ENCODE measurements around the gene ABHD17A. TPM values are rescaled to one million over a fixed set of nuclear protein-coding genes. Genes with fewer than 3 reads are reported as not detected.

ABHD17A gene
- total and polyA plus RNA-seq, 7 experiments from 2014 or later, result 92.9 to 175 (median 135) TPM

DNA sequence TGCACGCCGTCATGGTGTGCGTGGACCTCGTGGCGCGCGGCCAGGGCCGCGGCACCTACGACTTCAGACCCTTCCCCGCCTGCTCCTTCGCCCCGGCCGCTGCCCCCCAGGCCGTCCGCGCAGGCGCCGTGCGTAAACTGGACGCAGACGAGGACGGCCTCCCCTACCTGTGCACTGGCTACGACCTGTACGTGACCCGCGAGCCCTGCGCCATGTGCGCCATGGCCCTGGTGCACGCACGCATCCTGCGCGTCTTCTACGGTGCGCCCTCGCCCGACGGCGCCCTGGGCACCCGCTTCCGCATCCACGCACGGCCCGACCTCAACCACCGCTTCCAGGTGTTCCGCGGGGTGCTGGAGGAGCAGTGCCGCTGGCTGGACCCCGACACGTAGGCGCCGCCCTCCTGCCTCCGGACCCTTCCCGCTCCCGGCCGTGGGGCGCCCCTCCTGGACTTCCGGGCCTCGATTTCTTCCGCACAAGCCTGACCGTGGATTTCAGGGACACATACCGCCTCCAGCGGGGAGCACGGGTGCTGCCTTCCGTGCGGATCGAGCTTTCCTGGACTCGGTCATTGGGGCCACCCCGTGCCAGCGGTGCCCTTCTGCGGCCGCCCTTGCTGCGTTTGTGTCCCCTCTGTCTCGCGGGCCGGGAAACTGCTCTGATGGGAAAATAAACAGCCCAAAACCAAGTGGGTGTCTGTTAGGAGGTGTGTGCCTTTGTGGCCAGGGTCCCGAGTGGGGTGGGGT, 27.6 kb upstream of the ABHD17A start:
- Histone ChIP-seq H3K27ac (ENCODE audit: low read depth, low read length) (no peak overlapping the region), H3K9me3 (ENCODE audit: control insufficient read depth in 2 of 3, low read length in 3 of 3) (no peaks in the 10 kb centered on the region), H3K27me3 (ENCODE audit: control insufficient read depth in 2 of 2, insufficient read depth in 2 of 2, low read length in 2 of 2) (no peaks in the 10 kb centered on the region), H3K4me1 (ENCODE audit: control insufficient read depth in 2 of 2, insufficient read depth in 2 of 2, low read length in 2 of 2) (no peaks in the 10 kb centered on the region), H3K4me3 (ENCODE audit: low read length) (no peak overlapping the region), H3K36me3 (ENCODE audit: control insufficient read depth in 2 of 3, insufficient read depth in 3 of 3, low read length in 3 of 3) (peaks cover 0 to 29% (median 0%) of the 10 kb centered on the region in 3 experiments)
- DNase-seq (no peak), ATAC-seq (no peak)
- Mint-ChIP-seq H3K36me3 (peaks cover 0 to 4% (median 2%) of the 10 kb centered on the region in 5 donors), H3K27me3 (no peaks in the 10 kb centered on the region), H3K27ac (peak overlapping the region in 1 of 9 donors; percentile 26), H3K4me1 (peaks cover 6 to 21% (median 15%) of the 10 kb centered on the region in 7 donors), H3K4me3 (no peak overlapping the region), H3K9me3 (no peaks in the 10 kb centered on the region)
- ChIA-PET CTCF (no interaction called here), POLR2A (no interaction called here)
- intact Hi-C loops (cut with micrococcal nuclease), result no loop called here

DNA sequence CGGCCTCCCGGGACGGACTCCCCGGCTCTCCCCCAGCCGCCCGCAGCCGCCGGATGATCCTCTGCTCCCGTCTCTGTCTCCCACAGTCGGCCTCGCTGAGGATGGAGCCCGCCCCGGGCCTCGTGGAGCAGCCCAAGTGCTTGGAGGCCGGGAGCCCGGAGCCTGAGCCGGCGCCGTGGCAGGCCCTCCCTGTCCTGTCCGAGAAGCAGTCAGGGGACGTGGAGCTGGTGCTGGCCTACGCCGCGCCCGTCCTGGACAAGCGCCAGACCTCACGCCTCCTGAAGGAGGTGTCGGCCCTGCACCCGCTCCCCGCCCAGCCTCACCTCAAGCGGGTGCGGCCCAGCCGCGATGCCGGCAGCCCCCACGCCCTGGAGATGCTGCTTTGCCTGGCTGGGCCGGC, 26.7 kb upstream of the ABHD17A start:
- CTCF ChIA-PET, result no interaction called here

DNA sequence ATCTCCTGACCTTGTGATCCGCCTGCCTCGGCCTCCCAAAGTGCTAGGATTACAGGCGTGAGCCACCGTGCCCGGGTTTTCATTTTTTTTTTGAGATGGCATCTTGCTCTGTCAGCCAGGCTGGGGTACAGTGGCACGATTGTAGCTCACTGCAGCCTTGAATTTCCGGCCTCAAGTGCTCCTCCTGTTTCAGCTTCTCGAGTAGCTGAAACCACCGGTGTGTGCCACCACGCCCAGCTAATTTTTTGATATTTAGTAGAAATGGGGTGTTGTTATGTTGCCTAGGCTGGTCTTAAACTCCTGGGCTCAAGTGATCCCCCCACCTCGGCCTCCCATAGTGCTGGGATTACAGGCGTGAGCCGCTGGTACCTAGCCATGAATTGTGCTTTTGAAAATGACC, 25.8 kb upstream of the ABHD17A start:
- peaks cover 6 to 26% (median 15%) of the 10 kb centered on the region in 7 donors for H3K4me1 Mint-ChIP-seq
- ChIA-PET POLR2A (no interaction called here), CTCF (no interaction called here)
- H3K9me3 Mint-ChIP-seq, result no peaks in the 10 kb centered on the region
- H3K27ac ChIP-seq (ENCODE audit: low read depth, low read length), result no peak overlapping the region
- no peak for ATAC-seq
- H3K4me3 Mint-ChIP-seq, result no peak overlapping the region
- peaks cover 0 to 4% (median 2%) of the 10 kb centered on the region in 5 donors for H3K36me3 Mint-ChIP-seq
- no peaks in the 10 kb centered on the region for H3K9me3 ChIP-seq (ENCODE audit: control insufficient read depth in 2 of 3, low read length in 3 of 3)
- intact Hi-C loops (cut with micrococcal nuclease), result no loop called here
- no peak for DNase-seq
- H3K27me3 ChIP-seq (ENCODE audit: control insufficient read depth in 2 of 2, insufficient read depth in 2 of 2, low read length in 2 of 2), result no peaks in the 10 kb centered on the region
- peak overlapping the region in 1 of 9 donors; percentile 31 for H3K27ac Mint-ChIP-seq
- H3K36me3 ChIP-seq (ENCODE audit: control insufficient read depth in 2 of 3, insufficient read depth in 3 of 3, low read length in 3 of 3), result peaks cover 0 to 23% (median 0%) of the 10 kb centered on the region in 3 experiments
- no peak overlapping the region for H3K4me3 ChIP-seq (ENCODE audit: low read length)
- no peaks in the 10 kb centered on the region for H3K27me3 Mint-ChIP-seq
- H3K4me1 ChIP-seq (ENCODE audit: control insufficient read depth in 2 of 2, insufficient read depth in 2 of 2, low read length in 2 of 2), result peaks cover 0 to under 1% of the 10 kb centered on the region in 2 donors

More for the DNA sequence above, 26.7 kb upstream of the ABHD17A start:
- H3K4me3 ChIP-seq (ENCODE audit: low read length), result no peak overlapping the region
- ATAC-seq (no peak), DNase-seq (no peak)
- peaks cover 0 to 23% (median 0%) of the 10 kb centered on the region in 3 experiments for H3K36me3 ChIP-seq (ENCODE audit: control insufficient read depth in 2 of 3, insufficient read depth in 3 of 3, low read length in 3 of 3)
- no peaks in the 10 kb centered on the region for H3K9me3 Mint-ChIP-seq
- no peaks in the 10 kb centered on the region for H3K4me1 ChIP-seq (ENCODE audit: control insufficient read depth in 2 of 2, insufficient read depth in 2 of 2, low read length in 2 of 2)
- H3K4me1 Mint-ChIP-seq, result peaks cover 6 to 24% (median 15%) of the 10 kb centered on the region in 7 donors
- intact Hi-C loops (cut with micrococcal nuclease), result no loop called here
- H3K27me3 Mint-ChIP-seq, result no peaks in the 10 kb centered on the region
- no peaks in the 10 kb centered on the region for H3K9me3 ChIP-seq (ENCODE audit: control insufficient read depth in 2 of 3, low read length in 3 of 3)
- no peak overlapping the region for H3K4me3 Mint-ChIP-seq
- POLR2A ChIA-PET, result no interaction called here
- H3K27ac Mint-ChIP-seq, result no peak overlapping the region
- no peaks in the 10 kb centered on the region for H3K27me3 ChIP-seq (ENCODE audit: control insufficient read depth in 2 of 2, insufficient read depth in 2 of 2, low read length in 2 of 2)
- peaks cover 0 to 4% (median 2%) of the 10 kb centered on the region in 5 donors for H3K36me3 Mint-ChIP-seq
- no peak overlapping the region for H3K27ac ChIP-seq (ENCODE audit: low read depth, low read length)

DNA sequence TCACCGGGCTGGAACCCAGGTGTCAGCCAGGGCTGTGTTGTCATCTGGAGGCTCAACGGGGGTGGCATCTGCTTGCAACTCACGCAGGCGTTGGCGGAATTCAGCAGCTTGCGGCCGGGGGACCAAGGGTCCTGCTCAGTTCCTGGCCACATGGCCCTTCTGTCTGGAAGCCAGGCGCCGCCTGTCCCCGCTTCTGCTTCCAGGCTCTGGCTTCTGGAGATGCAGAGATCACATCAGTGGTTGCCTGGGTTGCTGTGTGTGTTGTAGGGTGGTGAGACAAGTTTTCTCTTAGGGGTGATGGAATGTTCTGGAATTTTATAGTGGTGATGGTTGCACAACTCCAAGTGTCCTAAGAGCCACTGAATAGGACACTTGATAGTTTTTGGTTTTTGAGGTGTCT, 24.9 kb upstream of the ABHD17A start:
- peaks cover 0 to 23% (median 0%) of the 10 kb centered on the region in 3 experiments for H3K36me3 ChIP-seq (ENCODE audit: control insufficient read depth in 2 of 3, insufficient read depth in 3 of 3, low read length in 3 of 3)
- peaks cover 6 to 32% (median 20%) of the 10 kb centered on the region in 7 donors for H3K4me1 Mint-ChIP-seq
- no peaks in the 10 kb centered on the region for H3K9me3 ChIP-seq (ENCODE audit: control insufficient read depth in 2 of 3, low read length in 3 of 3)
- peaks cover 0 to 4% (median 2%) of the 10 kb centered on the region in 5 donors for H3K36me3 Mint-ChIP-seq
- H3K4me3 Mint-ChIP-seq, result peak overlapping the region in 5 of 10 donors; percentile 11 to 42 (median 29)
- DNase-seq, result no peak
- H3K9me3 Mint-ChIP-seq, result peaks cover 0 to 2% (median 0%) of the 10 kb centered on the region in 11 donors
- CTCF ChIA-PET, result interaction anchor here (0.6 kb wide), 1 partner anchor 19 kb away, joined by 3 read pairs; no protein-coding TSS in a partner anchor
- intact Hi-C loops (cut with micrococcal nuclease), result no loop called here
- H3K27me3 Mint-ChIP-seq, result no peaks in the 10 kb centered on the region
- no peak for ATAC-seq
- H3K27ac ChIP-seq (ENCODE audit: low read depth, low read length), result no peak overlapping the region
- POLR2A ChIA-PET, result no interaction called here
- no peak overlapping the region for H3K4me3 ChIP-seq (ENCODE audit: low read length)
- H3K27ac Mint-ChIP-seq, result peak overlapping the region in 5 of 9 donors; percentile 33 to 74 (median 60)
- no peaks in the 10 kb centered on the region for H3K27me3 ChIP-seq (ENCODE audit: control insufficient read depth in 2 of 2, insufficient read depth in 2 of 2, low read length in 2 of 2)
- peaks cover 4 to 6% of the 10 kb centered on the region in 2 donors for H3K4me1 ChIP-seq (ENCODE audit: control insufficient read depth in 2 of 2, insufficient read depth in 2 of 2, low read length in 2 of 2)

GRCh38 chr19:1909761-1910080, 24.4 kb upstream of the ABHD17A start:
- intact Hi-C loops (cut with micrococcal nuclease), result no loop called here

GRCh38 chr19:1908364-1908678, 23.0 kb upstream of the ABHD17A start:
- Histone ChIP-seq H3K36me3 (ENCODE audit: control insufficient read depth in 2 of 3, insufficient read depth in 3 of 3, low read length in 3 of 3) (peaks cover 0 to 14% (median 0%) of the 10 kb centered on the region in 3 experiments), H3K4me3 (ENCODE audit: low read length) (no peak overlapping the region), H3K9me3 (ENCODE audit: control insufficient read depth in 2 of 3, low read length in 3 of 3) (no peaks in the 10 kb centered on the region), H3K27ac (ENCODE audit: low read depth, low read length) (no peak overlapping the region), H3K27me3 (ENCODE audit: control insufficient read depth in 2 of 2, insufficient read depth in 2 of 2, low read length in 2 of 2) (no peaks in the 10 kb centered on the region), H3K4me1 (ENCODE audit: control insufficient read depth in 2 of 2, insufficient read depth in 2 of 2, low read length in 2 of 2) (peaks cover 10% of the 10 kb centered on the region in 2 donors)
- H3K27ac Mint-ChIP-seq, result no peak overlapping the region
- H3K4me1 Mint-ChIP-seq, result peaks cover 11 to 51% (median 32%) of the 10 kb centered on the region in 7 donors
- CTCF ChIA-PET, result no interaction called here
- peaks cover 0 to 4% (median 1%) of the 10 kb centered on the region in 5 donors for H3K36me3 Mint-ChIP-seq
- no peak overlapping the region for H3K4me3 Mint-ChIP-seq
- H3K9me3 Mint-ChIP-seq, result peaks cover 0 to 2% (median 0%) of the 10 kb centered on the region in 11 donors
- ATAC-seq (no peak), DNase-seq (no peak)
- H3K27me3 Mint-ChIP-seq, result no peaks in the 10 kb centered on the region
- POLR2A ChIA-PET, result interaction anchor here (0.6 to 1.3 kb wide), 2 partner anchors 11 to 33 kb away, joined by 3 to 8 read pairs; no protein-coding TSS in a partner anchor
- intact Hi-C loops (cut with micrococcal nuclease), result no loop called here

More at GRCh38 chr19:1909761-1910080, 24.4 kb upstream of the ABHD17A start:
- Histone ChIP-seq H3K27me3 (ENCODE audit: control insufficient read depth in 2 of 2, insufficient read depth in 2 of 2, low read length in 2 of 2) (no peaks in the 10 kb centered on the region), H3K4me3 (ENCODE audit: low read length) (no peak overlapping the region), H3K9me3 (ENCODE audit: control insufficient read depth in 2 of 3, low read length in 3 of 3) (no peaks in the 10 kb centered on the region), H3K36me3 (ENCODE audit: control insufficient read depth in 2 of 3, insufficient read depth in 3 of 3, low read length in 3 of 3) (peaks cover 0 to 23% (median 0%) of the 10 kb centered on the region in 3 experiments), H3K4me1 (ENCODE audit: control insufficient read depth in 2 of 2, insufficient read depth in 2 of 2, low read length in 2 of 2) (peaks cover 6 to 7% of the 10 kb centered on the region in 2 donors), H3K27ac (ENCODE audit: low read depth, low read length) (no peak overlapping the region)
- Mint-ChIP-seq H3K4me1 (peaks cover 6 to 37% (median 20%) of the 10 kb centered on the region in 7 donors), H3K27me3 (no peaks in the 10 kb centered on the region), H3K4me3 (peak overlapping the region in 1 of 10 donors; percentile 23), H3K36me3 (peaks cover 0 to 4% (median 2%) of the 10 kb centered on the region in 5 donors), H3K9me3 (peaks cover 0 to 2% (median 0%) of the 10 kb centered on the region in 11 donors), H3K27ac (peak overlapping the region in 1 of 9 donors; percentile 60)
- CTCF ChIA-PET, result interaction anchor here (0.6 kb wide), 1 partner anchor 20 kb away, joined by 3 read pairs; no protein-coding TSS in a partner anchor
- POLR2A ChIA-PET, result interaction anchor here (1.3 kb wide), 1 partner anchor 35 kb away, joined by 3 read pairs; no protein-coding TSS in a partner anchor
- ATAC-seq, result no peak
- no peak for DNase-seq
